ENCODE measurements around the gene RAB27B.

GRCh38 chr18:54877076-54877475 is 48.8 kb downstream of the RAB27B start:
- no peak for TF ChIP-seq CTCF (IDR thresholded peaks at IDR 0.05)
- no peak for TF ChIP-seq POLR2A (IDR thresholded peaks at IDR 0.05)

All from uterus (tissue), 2 donors.